Measurements from ENCODE around the gene TPX2.

Gene TPX2

DNA sequence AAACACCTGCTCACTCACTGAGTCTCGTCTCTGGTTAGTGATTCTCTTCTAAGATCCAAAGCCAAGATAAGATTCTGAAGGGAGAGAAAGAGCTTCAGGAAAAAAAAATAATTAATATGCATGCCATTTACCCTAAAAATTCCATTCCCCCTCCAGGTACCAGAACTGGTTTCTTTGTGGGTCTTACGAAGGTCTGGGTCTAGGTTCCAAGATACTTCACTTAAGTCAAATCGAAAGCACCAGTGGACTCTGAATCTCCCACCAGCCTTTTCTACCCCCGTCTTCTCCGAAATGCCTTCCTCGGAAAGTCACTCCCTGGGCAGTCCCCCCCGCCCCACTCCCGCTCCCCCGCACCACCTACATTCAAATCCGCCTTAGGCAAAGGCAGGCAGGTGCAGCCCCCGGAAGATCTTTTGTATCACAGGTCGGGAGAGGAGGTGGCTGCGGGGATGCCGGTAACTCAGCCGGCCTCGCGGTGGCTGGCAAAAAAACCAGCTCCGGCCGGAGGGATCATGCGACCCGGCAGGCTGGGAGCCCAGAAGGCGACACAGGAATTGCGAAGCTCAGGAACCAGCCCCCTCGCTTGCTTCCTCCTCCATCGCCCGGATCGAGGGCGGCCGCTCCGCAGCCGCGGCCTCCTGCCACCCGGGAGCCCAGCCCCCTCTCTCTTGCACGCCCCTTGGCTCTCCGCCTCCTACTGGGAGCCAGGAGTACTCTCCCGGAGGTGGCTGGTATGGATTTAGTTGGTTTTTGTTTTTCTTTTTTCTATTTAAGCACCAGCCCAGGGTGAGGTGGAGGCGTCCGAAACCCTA is 16.6 kb upstream of the TPX2 start, which contains the start of gene BCL2L1:
BCL2L1 (minus strand) TSS at position 612 of the 812 bp plus-strand sequence. CDS start 650 bp downstream, outside the sequence.
- TF ChIP-seq, protein P1, sequence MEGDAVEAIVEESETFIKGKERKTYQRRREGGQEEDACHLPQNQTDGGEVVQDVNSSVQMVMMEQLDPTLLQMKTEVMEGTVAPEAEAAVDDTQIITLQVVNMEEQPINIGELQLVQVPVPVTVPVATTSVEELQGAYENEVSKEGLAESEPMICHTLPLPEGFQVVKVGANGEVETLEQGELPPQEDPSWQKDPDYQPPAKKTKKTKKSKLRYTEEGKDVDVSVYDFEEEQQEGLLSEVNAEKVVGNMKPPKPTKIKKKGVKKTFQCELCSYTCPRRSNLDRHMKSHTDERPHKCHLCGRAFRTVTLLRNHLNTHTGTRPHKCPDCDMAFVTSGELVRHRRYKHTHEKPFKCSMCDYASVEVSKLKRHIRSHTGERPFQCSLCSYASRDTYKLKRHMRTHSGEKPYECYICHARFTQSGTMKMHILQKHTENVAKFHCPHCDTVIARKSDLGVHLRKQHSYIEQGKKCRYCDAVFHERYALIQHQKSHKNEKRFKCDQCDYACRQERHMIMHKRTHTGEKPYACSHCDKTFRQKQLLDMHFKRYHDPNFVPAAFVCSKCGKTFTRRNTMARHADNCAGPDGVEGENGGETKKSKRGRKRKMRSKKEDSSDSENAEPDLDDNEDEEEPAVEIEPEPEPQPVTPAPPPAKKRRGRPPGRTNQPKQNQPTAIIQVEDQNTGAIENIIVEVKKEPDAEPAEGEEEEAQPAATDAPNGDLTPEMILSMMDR (IDR thresholded peaks at IDR 0.05; ENCODE audit: low read depth, low read length, missing control alignments), result peak; percentile 88
- H3K27ac ChIP-seq, result peak within 1 kb of the TSS; percentile 94
- H3K4me3 ChIP-seq (ENCODE audit: low read depth, low read length), result peak within 1 kb of the TSS; percentile 76
- in situ Hi-C loops (cut with HindIII; ENCODE audit: low pct_ligation_motif_present, low sequenced_read_pairs), result no loop called here
- H3K27me3 ChIP-seq (replicated peaks), result no peaks in the 10 kb centered on the region
- peaks cover 35% of the 10 kb centered on the region for H3K36me3 ChIP-seq (replicated peaks)
- peak; percentile 68 for DNase-seq

DNA sequence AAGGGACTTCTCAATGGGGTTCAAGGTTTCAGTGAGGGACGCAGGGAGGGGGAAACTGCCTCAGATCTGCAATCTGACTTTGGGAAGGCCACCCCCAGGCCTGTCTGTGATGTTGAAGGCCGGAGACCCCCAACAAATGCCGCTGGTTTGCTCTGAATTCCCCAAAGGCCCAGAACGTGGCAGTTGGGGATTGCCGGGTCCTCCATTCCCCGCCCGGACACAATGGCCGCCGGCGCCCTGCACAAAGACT is 16.1 kb upstream of the TPX2 start:
- TF ChIP-seq, protein P1 (IDR thresholded peaks at IDR 0.05; ENCODE audit: low read depth, low read length, missing control alignments), result no peak
- no peak for DNase-seq
- peak overlapping the region; percentile 94 for H3K27ac ChIP-seq
- peak overlapping the region; percentile 76 for H3K4me3 ChIP-seq (ENCODE audit: low read depth, low read length)
- in situ Hi-C loops (cut with HindIII; ENCODE audit: low pct_ligation_motif_present, low sequenced_read_pairs), result no loop called here
- H3K36me3 ChIP-seq (replicated peaks), result peaks cover 31% of the 10 kb centered on the region
- H3K27me3 ChIP-seq (replicated peaks), result no peaks in the 10 kb centered on the region

DNA sequence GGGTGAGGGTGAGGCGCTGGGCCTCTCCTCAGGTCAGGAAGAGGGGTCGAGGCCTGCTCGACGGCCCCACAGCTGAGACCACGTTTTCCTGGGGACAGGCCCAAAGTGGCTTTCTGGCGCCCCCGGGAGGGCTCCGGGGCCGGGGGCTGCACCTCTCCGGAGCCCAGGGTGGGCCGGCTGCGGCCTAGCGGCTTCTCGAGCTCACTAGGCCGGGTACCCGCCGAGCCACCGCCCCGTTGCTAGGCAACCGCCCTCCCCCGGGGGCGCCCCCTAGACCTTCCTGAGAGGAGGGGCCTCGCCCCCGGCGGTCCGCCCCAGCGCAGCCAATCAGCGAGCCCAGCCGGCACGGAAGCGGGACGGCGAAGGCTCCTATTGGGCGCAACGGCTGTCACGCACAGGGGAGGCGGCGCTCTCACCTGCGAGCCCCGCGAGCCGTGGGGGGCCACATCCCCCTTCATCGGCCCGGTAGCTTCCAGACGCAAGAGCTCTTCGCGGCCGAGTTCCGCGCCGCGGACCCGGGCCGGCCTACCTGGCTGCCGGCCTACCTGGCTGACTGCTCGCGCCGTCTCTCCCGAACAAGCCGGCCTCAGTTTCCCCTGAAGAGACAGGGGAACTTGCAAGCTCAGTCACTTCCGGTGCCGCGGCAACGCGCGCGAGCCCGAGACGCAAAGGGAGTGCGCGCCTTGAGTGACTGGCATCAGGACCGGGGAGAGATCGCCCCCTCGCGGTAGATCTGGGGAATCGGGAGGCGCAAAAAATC is 15.6 kb upstream of the TPX2 start:
- TF ChIP-seq, protein P1 (IDR thresholded peaks at IDR 0.05; ENCODE audit: low read depth, low read length, missing control alignments), result peak; percentile 90
- H3K27me3 ChIP-seq (replicated peaks), result no peaks in the 10 kb centered on the region
- in situ Hi-C loops (cut with HindIII; ENCODE audit: low pct_ligation_motif_present, low sequenced_read_pairs), result no loop called here
- H3K27ac ChIP-seq, result peak overlapping the region; percentile 94
- peak; percentile 95 for DNase-seq
- peak overlapping the region; percentile 76 for H3K4me3 ChIP-seq (ENCODE audit: low read depth, low read length)
- H3K36me3 ChIP-seq (replicated peaks), result peaks cover 27% of the 10 kb centered on the region

DNA sequence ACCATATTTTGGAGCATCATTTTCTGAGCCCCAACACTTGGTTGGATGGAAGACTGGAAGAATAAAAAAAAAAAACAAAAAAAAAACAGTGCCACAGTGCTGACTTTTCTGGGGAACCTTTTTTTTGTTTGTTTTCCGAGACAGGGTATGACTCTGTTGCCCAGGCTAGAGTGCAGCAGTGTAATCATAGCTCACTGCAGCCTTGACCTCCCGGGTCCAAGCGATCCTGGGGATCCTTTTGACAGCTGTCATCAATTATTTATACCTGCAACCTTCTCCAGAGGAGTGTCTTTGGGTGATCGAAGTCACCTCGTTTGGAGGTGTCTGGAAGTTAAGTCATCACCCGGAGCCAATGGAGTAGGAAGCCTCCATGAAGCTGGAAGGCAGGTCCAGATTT is 7.8 kb upstream of the TPX2 start:
- TF ChIP-seq, protein P1 (IDR thresholded peaks at IDR 0.05; ENCODE audit: low read depth, low read length, missing control alignments), result no peak
- in situ Hi-C loops (cut with HindIII; ENCODE audit: low pct_ligation_motif_present, low sequenced_read_pairs), result no loop called here
- Histone ChIP-seq H3K27me3 (replicated peaks) (no peaks in the 10 kb centered on the region), H3K4me3 (ENCODE audit: low read depth, low read length) (no peak overlapping the region), H3K27ac (peak overlapping the region; percentile 52), H3K36me3 (replicated peaks) (no peaks in the 10 kb centered on the region)
- no peak for DNase-seq

DNA sequence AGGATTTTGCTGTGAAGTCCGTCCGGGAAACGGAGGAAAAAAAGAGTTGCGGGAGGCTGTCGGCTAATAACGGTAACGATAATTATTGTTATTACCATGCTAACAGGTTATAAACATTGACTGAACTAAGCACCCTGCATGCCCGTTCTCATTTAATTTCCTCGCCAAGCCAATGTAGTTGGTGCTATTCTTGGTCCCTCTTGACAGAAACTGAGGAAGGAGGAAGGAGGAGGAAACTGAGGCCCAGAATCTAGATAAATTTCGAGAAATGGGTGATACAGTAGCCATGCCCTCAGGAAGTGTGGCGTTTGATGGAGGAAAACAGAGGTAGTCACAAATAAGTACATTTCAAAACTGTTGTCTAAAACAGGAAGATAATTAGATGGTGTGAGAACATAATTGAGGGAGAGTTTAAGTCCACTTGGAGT is 474 bp downstream of the TPX2 start:
- in situ Hi-C loops (cut with HindIII; ENCODE audit: low pct_ligation_motif_present, low sequenced_read_pairs), result no loop called here
- H3K36me3 ChIP-seq (replicated peaks), result no peaks in the 10 kb centered on the region
- H3K4me3 ChIP-seq (ENCODE audit: low read depth, low read length), result peak overlapping the region; percentile 99
- DNase-seq, result no peak
- TF ChIP-seq, protein P1 (IDR thresholded peaks at IDR 0.05; ENCODE audit: low read depth, low read length, missing control alignments), result no peak
- peak overlapping the region; percentile 86 for H3K27ac ChIP-seq
- H3K27me3 ChIP-seq (replicated peaks), result no peaks in the 10 kb centered on the region

Data from brain microvascular endothelial cell (primary cell).